H1 (cell line): ENCODE measurements around the gene HNRNPH2.

Experiments
- POLR2A ChIP-seq, 2 experiments: IDR thresholded peaks; 1 replicate in 1 of 2; 2 replicates in 1 of 2; pipeline ENCODE4 v1.6.1; 2011; ENCODE audit warnings: low read depth in 2 of 2, low read length in 2 of 2, mild to moderate bottlenecking in 2 of 2; ENCODE audit errors: control extremely low read depth in 1 of 2
- POLR2AphosphoS5 ChIP-seq: IDR thresholded peaks from 2 replicates; pipeline ENCODE4 v1.6.1; 2011; ENCODE audit warnings: low read depth, low read length
- RAD21 ChIP-seq, 2 experiments: IDR thresholded peaks in 1 of 2; conservative IDR thresholded peaks in 1 of 2; 2 replicates each; pipeline ENCODE4 v1.6.1; 2011; ENCODE audit warnings: low read depth in 2 of 2, low read length in 2 of 2, improper control_type of control experiment in 1 of 2, inconsistent platforms in 1 of 2, mild to moderate bottlenecking in 1 of 2, moderate library complexity in 1 of 2
- SIN3A ChIP-seq, 2 experiments: IDR thresholded peaks in 1 of 2; conservative IDR thresholded peaks in 1 of 2; 2 replicates each; pipeline ENCODE4 v1.6.1; 2011 to 2012; ENCODE audit warnings: low read length in 2 of 2, improper control_type of control experiment in 1 of 2, low read depth in 1 of 2, mild to moderate bottlenecking in 1 of 2
- TEAD4 ChIP-seq: IDR thresholded peaks from 2 replicates; pipeline ENCODE4 v1.6.1; 2012; ENCODE audit warnings: low read depth, low read length, inconsistent platforms, mixed read lengths
- USF2 ChIP-seq: IDR thresholded peaks from 2 replicates; pipeline ENCODE4 v1.6.1; 2011; ENCODE audit warnings: low read length, improper control_type of control experiment
- ZNF274 ChIP-seq: IDR thresholded peaks from 2 replicates; pipeline ENCODE4 v1.7.0; 2012; ENCODE audit warnings: low read length, borderline replicate concordance; ENCODE audit errors: extremely low read depth
- TF ChIP-seq, protein P1 (sequence below), 3 experiments: IDR thresholded peaks; 1 replicate in 2 of 3; 2 replicates in 1 of 3; pipeline versions ENCODE4 v1.5.1 to v1.6.1; 2011; ENCODE audit warnings: low read length in 3 of 3, mild to moderate bottlenecking in 3 of 3, inconsistent platforms in 2 of 3, low read depth in 1 of 3, moderate library complexity in 1 of 3; ENCODE audit not compliant: insufficient read depth in 1 of 3; ENCODE audit errors: control extremely low read depth in 1 of 3
- TF ChIP-seq, protein P2 (sequence below): IDR thresholded peaks from 2 replicates; pipeline ENCODE4 v1.6.1; 2011; ENCODE audit warnings: low read depth, mild to moderate bottlenecking, low read length; ENCODE audit not compliant: insufficient read depth

GRCh38 chrX:101430457-101431078 lies 22.5 kb downstream of the HNRNPH2 start:
- TF ChIP-seq POLR2A (IDR thresholded peaks at IDR 0.05; ENCODE audit: control extremely low read depth in 1 of 2, low read depth in 2 of 2, low read length in 2 of 2) = no peak
- no peak for TF ChIP-seq RAD21 (IDR thresholded peaks at IDR 0.05 in 1 of 2, conservative IDR thresholded peaks at IDR 0.05 in 1 of 2; ENCODE audit: low read depth in 2 of 2, low read length in 2 of 2)
- TF ChIP-seq, protein P1, sequence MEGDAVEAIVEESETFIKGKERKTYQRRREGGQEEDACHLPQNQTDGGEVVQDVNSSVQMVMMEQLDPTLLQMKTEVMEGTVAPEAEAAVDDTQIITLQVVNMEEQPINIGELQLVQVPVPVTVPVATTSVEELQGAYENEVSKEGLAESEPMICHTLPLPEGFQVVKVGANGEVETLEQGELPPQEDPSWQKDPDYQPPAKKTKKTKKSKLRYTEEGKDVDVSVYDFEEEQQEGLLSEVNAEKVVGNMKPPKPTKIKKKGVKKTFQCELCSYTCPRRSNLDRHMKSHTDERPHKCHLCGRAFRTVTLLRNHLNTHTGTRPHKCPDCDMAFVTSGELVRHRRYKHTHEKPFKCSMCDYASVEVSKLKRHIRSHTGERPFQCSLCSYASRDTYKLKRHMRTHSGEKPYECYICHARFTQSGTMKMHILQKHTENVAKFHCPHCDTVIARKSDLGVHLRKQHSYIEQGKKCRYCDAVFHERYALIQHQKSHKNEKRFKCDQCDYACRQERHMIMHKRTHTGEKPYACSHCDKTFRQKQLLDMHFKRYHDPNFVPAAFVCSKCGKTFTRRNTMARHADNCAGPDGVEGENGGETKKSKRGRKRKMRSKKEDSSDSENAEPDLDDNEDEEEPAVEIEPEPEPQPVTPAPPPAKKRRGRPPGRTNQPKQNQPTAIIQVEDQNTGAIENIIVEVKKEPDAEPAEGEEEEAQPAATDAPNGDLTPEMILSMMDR (IDR thresholded peaks at IDR 0.05; ENCODE audit: control extremely low read depth in 1 of 3, insufficient read depth in 1 of 3, low read depth in 1 of 3, low read length in 3 of 3) = no peak
- TF ChIP-seq, protein P2, sequence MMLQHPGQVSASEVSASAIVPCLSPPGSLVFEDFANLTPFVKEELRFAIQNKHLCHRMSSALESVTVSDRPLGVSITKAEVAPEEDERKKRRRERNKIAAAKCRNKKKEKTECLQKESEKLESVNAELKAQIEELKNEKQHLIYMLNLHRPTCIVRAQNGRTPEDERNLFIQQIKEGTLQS = no peak
- no peak for TF ChIP-seq USF2
- TF ChIP-seq TEAD4 = no peak
- TF ChIP-seq POLR2AphosphoS5 = no peak
- no peak for TF ChIP-seq SIN3A (conservative IDR thresholded peaks at IDR 0.05 in 1 of 2, IDR thresholded peaks at IDR 0.05 in 1 of 2; ENCODE audit: low read depth in 1 of 2, low read length in 2 of 2)
- no peak for TF ChIP-seq ZNF274
